Caco-2 (cell line): ENCODE results near the gene CNDP2. TPM values are rescaled to one million over a fixed set of nuclear protein-coding genes. Genes with fewer than 3 reads are reported as not detected.

Experiments
- BruUV-seq: library from RNA; stranded (reverse); fragments of 400-500 nt; replicated peaks from 2 replicates; lab custom pipeline; 2021; lab: Mats Ljungman, UMichigan
- CTCF ChIA-PET: fragments of 300-600 bp; sonication (Branson Sonifier 250); formaldehyde crosslinking; loops from one replicate; lab custom pipeline; 2022; ENCODE audit warnings: antibody characterized with exemption; lab: Charles Lee
- POLR2A ChIA-PET: fragments of 300-600 bp; sonication (Branson Sonifier 250); formaldehyde crosslinking; loops from one replicate; lab custom pipeline; 2022; ENCODE audit warnings: antibody characterized with exemption; lab: Charles Lee
- DNase-seq, 2 experiments: peaks; one replicate each; pipeline versions ENCODE4 v3.0.0 to v3.0.0-alpha.2; 2020 to 2022
- H3K27me3 ChIP-seq: replicated peaks from 2 replicates; pipeline ENCODE4 v1.6.0; 2011; ENCODE audit warnings: low read length; ENCODE audit not compliant: control insufficient read depth, insufficient read depth
- H3K36me3 ChIP-seq: 2 replicates; pipeline ENCODE4 v1.5.1; 2011; ENCODE audit warnings: low read length; ENCODE audit not compliant: control insufficient read depth, insufficient read depth
- H3K4me1 ChIP-seq: fragments of 250-450 bp; sonication (Bioruptor Pico); 2 replicates; pipeline ENCODE4 v1.5.1; 2020; ENCODE audit warnings: mild to moderate bottlenecking
- H3K4me3 ChIP-seq: 2 replicates; pipeline ENCODE4 v1.5.1; 2011; ENCODE audit warnings: low read depth, mild to moderate bottlenecking, control low read depth, low read length
- H3K9me3 ChIP-seq: fragments of 250-450 bp; sonication (Bioruptor Pico); 2 replicates; pipeline ENCODE4 v1.5.1; 2020; ENCODE audit warnings: mild to moderate bottlenecking, moderate library complexity
- H3K27ac Mint-ChIP-seq: one replicate; pipeline ENCODE4 v1.8.0; 2022; ENCODE audit warnings: mixed read lengths; ENCODE audit not compliant: unreplicated experiment
- H3K27me3 Mint-ChIP-seq: one replicate; pipeline ENCODE4 v1.8.0; 2022; ENCODE audit warnings: mixed read lengths; ENCODE audit not compliant: insufficient read depth, unreplicated experiment
- H3K36me3 Mint-ChIP-seq: one replicate; pipeline ENCODE4 v1.8.0; 2022; ENCODE audit warnings: mild to moderate bottlenecking, mixed read lengths; ENCODE audit not compliant: insufficient read depth, unreplicated experiment
- H3K4me1 Mint-ChIP-seq: one replicate; pipeline ENCODE4 v1.8.0; 2022; ENCODE audit warnings: low read depth, mixed read lengths; ENCODE audit not compliant: unreplicated experiment
- H3K4me3 Mint-ChIP-seq: one replicate; pipeline ENCODE4 v1.8.0; 2022; ENCODE audit warnings: mild to moderate bottlenecking, moderate library complexity, mixed read lengths; ENCODE audit not compliant: unreplicated experiment
- H3K9me3 Mint-ChIP-seq: one replicate; pipeline ENCODE4 v1.8.0; 2022; ENCODE audit warnings: mixed read lengths; ENCODE audit not compliant: unreplicated experiment
- intact Hi-C: fragments of 100-400 bp; cut with micrococcal nuclease; formaldehyde crosslinking; loops from one replicate; pipeline ENCODE4 v1.10.0; 2022; ENCODE audit not compliant: unreplicated experiment
- total RNA-seq: library from RNA; stranded (reverse); gene quantifications from 2 replicates; pipeline ENCODE4 v1.2.3, GENCODE V29; 2022
- TF ChIP-seq, protein P1 (sequence below), 2 experiments: fragments of 200-600 bp in 1 of 2; IDR thresholded peaks; 1 replicate in 1 of 2; 2 replicates in 1 of 2; pipeline versions ENCODE4 v1.5.1 to v1.8.0; 2011 to 2022; ENCODE audit warnings: antibody characterized with exemption in 1 of 2, control low read depth in 1 of 2, inconsistent platforms in 1 of 2, low read depth in 1 of 2, low read length in 1 of 2, mild to moderate bottlenecking in 1 of 2, moderate library complexity in 1 of 2; ENCODE audit not compliant: insufficient read depth in 1 of 2, severe bottlenecking in 1 of 2, unreplicated experiment in 1 of 2

The CNDP2 gene
- total RNA-seq, 1 experiment from 2014 or later = 113 TPM

DNA sequence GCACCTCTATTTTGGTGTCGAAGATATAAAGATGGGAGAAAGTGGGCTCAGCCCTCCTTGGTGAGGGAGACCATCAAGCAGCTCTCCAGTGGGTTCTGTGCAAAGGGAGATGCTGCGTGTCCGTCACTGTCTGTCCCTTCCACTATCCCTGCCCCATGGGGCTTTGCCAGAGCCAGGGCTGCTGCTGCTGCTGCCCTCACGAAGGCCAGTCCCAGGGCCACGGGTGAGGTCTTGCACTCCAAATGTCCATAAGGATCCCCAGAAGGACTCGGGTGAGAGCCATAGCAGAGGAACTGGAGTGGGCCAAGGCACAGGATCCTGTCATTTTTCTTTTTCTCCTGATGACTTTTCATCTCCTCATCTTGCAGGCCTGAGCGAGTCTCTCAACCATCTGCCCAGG lies 35.3 kb upstream of the CNDP2 start:
- BruUV-seq = no TSS peak
- H3K9me3 Mint-ChIP-seq = no peaks in the 10 kb centered on the region
- Histone ChIP-seq H3K4me3 (no peak overlapping the region), H3K36me3 (no peaks in the 10 kb centered on the region), H3K27me3 (no peaks in the 10 kb centered on the region), H3K4me1 (no peaks in the 10 kb centered on the region), H3K9me3 (no peaks in the 10 kb centered on the region)
- no peaks in the 10 kb centered on the region for H3K36me3 Mint-ChIP-seq
- TF ChIP-seq, protein P1, sequence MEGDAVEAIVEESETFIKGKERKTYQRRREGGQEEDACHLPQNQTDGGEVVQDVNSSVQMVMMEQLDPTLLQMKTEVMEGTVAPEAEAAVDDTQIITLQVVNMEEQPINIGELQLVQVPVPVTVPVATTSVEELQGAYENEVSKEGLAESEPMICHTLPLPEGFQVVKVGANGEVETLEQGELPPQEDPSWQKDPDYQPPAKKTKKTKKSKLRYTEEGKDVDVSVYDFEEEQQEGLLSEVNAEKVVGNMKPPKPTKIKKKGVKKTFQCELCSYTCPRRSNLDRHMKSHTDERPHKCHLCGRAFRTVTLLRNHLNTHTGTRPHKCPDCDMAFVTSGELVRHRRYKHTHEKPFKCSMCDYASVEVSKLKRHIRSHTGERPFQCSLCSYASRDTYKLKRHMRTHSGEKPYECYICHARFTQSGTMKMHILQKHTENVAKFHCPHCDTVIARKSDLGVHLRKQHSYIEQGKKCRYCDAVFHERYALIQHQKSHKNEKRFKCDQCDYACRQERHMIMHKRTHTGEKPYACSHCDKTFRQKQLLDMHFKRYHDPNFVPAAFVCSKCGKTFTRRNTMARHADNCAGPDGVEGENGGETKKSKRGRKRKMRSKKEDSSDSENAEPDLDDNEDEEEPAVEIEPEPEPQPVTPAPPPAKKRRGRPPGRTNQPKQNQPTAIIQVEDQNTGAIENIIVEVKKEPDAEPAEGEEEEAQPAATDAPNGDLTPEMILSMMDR (IDR thresholded peaks at IDR 0.05; ENCODE audit: insufficient read depth in 1 of 2, low read depth in 1 of 2, low read length in 1 of 2, severe bottlenecking in 1 of 2, unreplicated experiment in 1 of 2) = no peak
- ChIA-PET CTCF (interaction anchor here (1.5 kb wide), 1 partner anchor 33 kb away, joined by 4 read pairs; no protein-coding TSS in a partner anchor), POLR2A (no interaction called here)
- no peak overlapping the region for H3K27ac Mint-ChIP-seq
- intact Hi-C loops = no loop called here
- no peak for DNase-seq
- H3K4me3 Mint-ChIP-seq = no peak overlapping the region
- H3K27me3 Mint-ChIP-seq = peaks cover 12% of the 10 kb centered on the region
- H3K4me1 Mint-ChIP-seq = no peaks in the 10 kb centered on the region

DNA sequence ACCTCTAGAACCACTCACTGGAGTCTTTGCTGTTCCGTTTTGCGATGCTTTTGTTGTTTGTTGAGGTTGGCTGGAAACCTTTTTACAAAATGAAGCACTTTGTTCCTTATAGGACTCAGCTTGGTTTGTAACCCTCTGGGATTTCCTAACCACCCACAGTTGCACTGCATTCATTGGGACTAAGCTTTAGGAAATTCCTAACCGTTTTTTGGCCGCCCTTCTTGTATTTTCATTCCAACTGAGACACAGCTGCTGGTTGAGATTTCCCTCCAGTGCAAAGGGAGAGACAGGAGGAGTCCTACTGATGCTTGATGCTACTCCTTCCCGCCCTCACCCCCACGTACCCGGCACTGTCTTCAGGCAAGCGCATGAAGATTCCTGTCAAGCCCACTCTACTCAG lies 32.9 kb upstream of the CNDP2 start:
- POLR2A ChIA-PET = no interaction called here

DNA sequence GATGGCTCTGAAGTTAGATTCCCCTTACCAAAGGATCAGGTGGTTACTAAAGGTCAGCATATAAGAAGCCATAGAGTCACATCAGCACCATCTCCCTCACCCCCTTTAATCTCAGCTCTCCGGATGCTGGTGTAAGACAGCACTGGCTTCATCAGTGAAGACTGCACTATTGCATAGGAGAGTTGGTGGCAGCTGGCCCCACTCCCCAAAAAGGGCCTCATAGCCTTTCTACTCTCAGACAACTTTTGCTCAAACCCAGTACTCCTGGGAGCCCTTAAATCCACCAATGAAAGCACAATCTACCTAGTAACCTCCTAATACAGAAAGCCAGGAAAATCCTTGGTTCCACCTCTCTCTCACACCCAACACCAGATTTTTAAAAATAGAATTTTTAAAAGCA lies 32.2 kb upstream of the CNDP2 start:
- no peaks in the 10 kb centered on the region for H3K4me1 ChIP-seq
- peaks cover 3% of the 10 kb centered on the region for H3K27me3 Mint-ChIP-seq
- no peak overlapping the region for H3K4me3 Mint-ChIP-seq
- H3K27me3 ChIP-seq = no peaks in the 10 kb centered on the region
- no peak for DNase-seq
- H3K9me3 ChIP-seq = no peaks in the 10 kb centered on the region
- no peaks in the 10 kb centered on the region for H3K9me3 Mint-ChIP-seq
- intact Hi-C loops = no loop called here
- no TSS peak for BruUV-seq
- TF ChIP-seq, protein P1 (IDR thresholded peaks at IDR 0.05; ENCODE audit: insufficient read depth in 1 of 2, low read depth in 1 of 2, low read length in 1 of 2, severe bottlenecking in 1 of 2, unreplicated experiment in 1 of 2) = no peak
- no peak overlapping the region for H3K27ac Mint-ChIP-seq
- POLR2A ChIA-PET = no interaction called here
- CTCF ChIA-PET = no interaction called here
- no peak overlapping the region for H3K4me3 ChIP-seq
- H3K36me3 ChIP-seq = no peaks in the 10 kb centered on the region
- H3K36me3 Mint-ChIP-seq = no peaks in the 10 kb centered on the region
- peaks cover 6% of the 10 kb centered on the region for H3K4me1 Mint-ChIP-seq

More for the DNA sequence above, 32.9 kb upstream of the CNDP2 start:
- peaks cover 3% of the 10 kb centered on the region for H3K4me1 Mint-ChIP-seq
- H3K36me3 ChIP-seq = no peaks in the 10 kb centered on the region
- no peak overlapping the region for H3K4me3 ChIP-seq
- H3K4me1 ChIP-seq = no peaks in the 10 kb centered on the region
- TF ChIP-seq, protein P1 (IDR thresholded peaks at IDR 0.05; ENCODE audit: insufficient read depth in 1 of 2, low read depth in 1 of 2, low read length in 1 of 2, severe bottlenecking in 1 of 2, unreplicated experiment in 1 of 2) = no peak
- no peak for DNase-seq
- intact Hi-C loops = no loop called here
- H3K4me3 Mint-ChIP-seq = no peak overlapping the region
- no peaks in the 10 kb centered on the region for H3K9me3 ChIP-seq
- no peaks in the 10 kb centered on the region for H3K9me3 Mint-ChIP-seq
- no TSS peak for BruUV-seq
- CTCF ChIA-PET = no interaction called here
- no peaks in the 10 kb centered on the region for H3K27me3 ChIP-seq
- no peaks in the 10 kb centered on the region for H3K36me3 Mint-ChIP-seq
- no peak overlapping the region for H3K27ac Mint-ChIP-seq
- H3K27me3 Mint-ChIP-seq = peaks cover 4% of the 10 kb centered on the region
